ENCODE data around the gene IFIT3. TPM values are rescaled to one million over a fixed set of nuclear protein-coding genes. Genes with fewer than 3 reads are reported as not detected.

Gene IFIT3
- total RNA-seq, 1 donor from 2014 or later, result 6.9 TPM

DNA sequence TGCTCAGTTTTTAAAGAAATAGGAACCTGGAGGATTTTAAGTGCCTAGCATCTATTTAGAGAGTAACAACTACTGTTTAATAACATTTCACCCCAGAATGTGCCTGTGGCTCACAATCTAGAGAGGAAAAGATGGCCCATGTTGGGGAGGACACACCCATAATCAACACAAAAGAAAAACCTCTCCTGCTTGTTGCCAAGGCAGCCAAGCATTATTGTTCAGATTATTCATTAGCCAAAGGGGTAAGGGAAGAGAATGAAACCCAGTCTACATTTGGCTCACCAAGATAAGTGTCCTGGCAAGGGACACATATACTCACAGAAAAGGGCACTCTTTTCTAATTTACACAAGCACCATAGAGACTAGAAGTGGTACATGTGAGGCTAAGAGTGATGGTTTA is 32.4 kb downstream of the IFIT3 start:
- TF ChIP-seq, protein P1, sequence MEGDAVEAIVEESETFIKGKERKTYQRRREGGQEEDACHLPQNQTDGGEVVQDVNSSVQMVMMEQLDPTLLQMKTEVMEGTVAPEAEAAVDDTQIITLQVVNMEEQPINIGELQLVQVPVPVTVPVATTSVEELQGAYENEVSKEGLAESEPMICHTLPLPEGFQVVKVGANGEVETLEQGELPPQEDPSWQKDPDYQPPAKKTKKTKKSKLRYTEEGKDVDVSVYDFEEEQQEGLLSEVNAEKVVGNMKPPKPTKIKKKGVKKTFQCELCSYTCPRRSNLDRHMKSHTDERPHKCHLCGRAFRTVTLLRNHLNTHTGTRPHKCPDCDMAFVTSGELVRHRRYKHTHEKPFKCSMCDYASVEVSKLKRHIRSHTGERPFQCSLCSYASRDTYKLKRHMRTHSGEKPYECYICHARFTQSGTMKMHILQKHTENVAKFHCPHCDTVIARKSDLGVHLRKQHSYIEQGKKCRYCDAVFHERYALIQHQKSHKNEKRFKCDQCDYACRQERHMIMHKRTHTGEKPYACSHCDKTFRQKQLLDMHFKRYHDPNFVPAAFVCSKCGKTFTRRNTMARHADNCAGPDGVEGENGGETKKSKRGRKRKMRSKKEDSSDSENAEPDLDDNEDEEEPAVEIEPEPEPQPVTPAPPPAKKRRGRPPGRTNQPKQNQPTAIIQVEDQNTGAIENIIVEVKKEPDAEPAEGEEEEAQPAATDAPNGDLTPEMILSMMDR (IDR thresholded peaks at IDR 0.05; ENCODE audit: borderline replicate concordance), result no peak

GRCh38 chr10:89362929-89363328 is 35.1 kb downstream of the IFIT3 start:
- Histone ChIP-seq H3K27me3 (ENCODE audit: low read depth) (no peaks in the 10 kb centered on the region), H3K36me3 (no peaks in the 10 kb centered on the region), H3K4me1 (peaks cover 28% of the 10 kb centered on the region), H3K9me3 (replicated peaks) (no peaks in the 10 kb centered on the region), H3K4me3 (no peak overlapping the region), H3K27ac (replicated peaks) (no peak overlapping the region)
- intact Hi-C loops (cut with micrococcal nuclease), result no loop called here
- DNase-seq, result no peak
- TF ChIP-seq, protein P1 (IDR thresholded peaks at IDR 0.05; ENCODE audit: borderline replicate concordance), result no peak

More for the DNA sequence above, 32.4 kb downstream of the IFIT3 start:
- no peaks in the 10 kb centered on the region for H3K36me3 ChIP-seq
- DNase-seq, result no peak
- intact Hi-C loops (cut with micrococcal nuclease), result no loop called here
- H3K9me3 ChIP-seq (replicated peaks), result no peaks in the 10 kb centered on the region
- H3K27me3 ChIP-seq (ENCODE audit: low read depth), result no peaks in the 10 kb centered on the region
- H3K27ac ChIP-seq (replicated peaks), result no peak overlapping the region
- no peak overlapping the region for H3K4me3 ChIP-seq
- peaks cover 19% of the 10 kb centered on the region for H3K4me1 ChIP-seq

DNA sequence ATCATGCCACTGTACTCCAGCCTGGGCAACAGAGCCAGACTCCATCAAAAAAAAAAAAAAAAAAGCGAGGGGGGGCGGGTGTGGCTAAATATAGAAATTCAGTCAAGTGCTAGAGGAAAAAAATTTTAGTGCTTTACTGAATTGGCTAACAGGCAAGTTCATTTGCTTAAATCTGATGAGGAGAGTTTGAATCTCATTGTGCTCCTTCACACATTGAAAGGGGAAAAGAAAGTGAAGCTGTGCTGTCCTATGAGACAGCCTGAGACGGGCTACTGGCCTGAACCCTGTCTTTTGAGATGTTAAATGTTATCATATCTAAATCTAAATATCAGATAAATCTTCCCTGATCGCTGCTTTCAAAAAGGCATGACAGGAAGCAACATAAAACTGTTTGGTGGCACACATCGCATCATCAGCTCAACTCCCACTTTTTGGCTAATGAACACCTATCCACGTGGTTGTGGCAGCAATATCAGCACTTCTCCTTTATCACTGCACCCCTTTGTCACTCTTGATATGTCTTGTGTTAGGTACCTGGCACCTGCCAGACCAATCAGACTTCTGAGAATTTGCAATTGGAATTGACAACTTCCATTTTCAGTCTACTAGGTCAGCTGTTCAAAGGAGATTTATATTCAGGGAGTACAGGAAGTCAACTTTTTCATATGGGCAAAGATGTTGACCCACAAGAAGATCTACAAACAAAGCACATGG is 36.1 kb downstream of the IFIT3 start:
- TF ChIP-seq, protein P1 (IDR thresholded peaks at IDR 0.05; ENCODE audit: borderline replicate concordance), result no peak
- intact Hi-C loops (cut with micrococcal nuclease), result no loop called here
- no peaks in the 10 kb centered on the region for H3K9me3 ChIP-seq (replicated peaks)
- H3K4me3 ChIP-seq, result no peak overlapping the region
- H3K36me3 ChIP-seq, result no peaks in the 10 kb centered on the region
- DNase-seq, result no peak
- H3K4me1 ChIP-seq, result peaks cover 37% of the 10 kb centered on the region
- H3K27ac ChIP-seq (replicated peaks), result no peak overlapping the region
- H3K27me3 ChIP-seq (ENCODE audit: low read depth), result no peaks in the 10 kb centered on the region

DNA sequence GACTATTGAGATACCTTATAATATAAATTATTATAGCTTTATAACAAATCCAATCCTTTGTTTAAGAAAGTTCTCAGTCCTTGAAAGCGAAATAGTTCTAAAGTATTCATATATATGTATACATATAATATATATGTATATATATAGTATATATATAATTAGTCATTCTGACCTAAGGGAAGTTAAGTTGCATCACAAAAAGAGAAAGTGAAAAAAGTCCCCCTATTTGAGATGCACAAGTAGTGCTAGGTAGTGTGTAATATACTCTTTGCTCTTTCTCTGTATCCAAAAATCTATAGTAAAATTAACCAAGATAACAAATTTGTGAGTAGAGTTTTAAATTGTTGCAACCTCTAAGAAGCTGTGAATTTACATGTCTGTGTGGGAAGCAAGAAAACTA is 36.7 kb downstream of the IFIT3 start:
- H3K4me1 ChIP-seq, result peaks cover 44% of the 10 kb centered on the region
- intact Hi-C loops (cut with micrococcal nuclease), result no loop called here
- H3K9me3 ChIP-seq (replicated peaks), result no peaks in the 10 kb centered on the region
- H3K36me3 ChIP-seq, result no peaks in the 10 kb centered on the region
- H3K27me3 ChIP-seq (ENCODE audit: low read depth), result no peaks in the 10 kb centered on the region
- H3K4me3 ChIP-seq, result no peak overlapping the region
- no peak for DNase-seq
- H3K27ac ChIP-seq (replicated peaks), result no peak overlapping the region
- TF ChIP-seq, protein P1 (IDR thresholded peaks at IDR 0.05; ENCODE audit: borderline replicate concordance), result no peak

DNA sequence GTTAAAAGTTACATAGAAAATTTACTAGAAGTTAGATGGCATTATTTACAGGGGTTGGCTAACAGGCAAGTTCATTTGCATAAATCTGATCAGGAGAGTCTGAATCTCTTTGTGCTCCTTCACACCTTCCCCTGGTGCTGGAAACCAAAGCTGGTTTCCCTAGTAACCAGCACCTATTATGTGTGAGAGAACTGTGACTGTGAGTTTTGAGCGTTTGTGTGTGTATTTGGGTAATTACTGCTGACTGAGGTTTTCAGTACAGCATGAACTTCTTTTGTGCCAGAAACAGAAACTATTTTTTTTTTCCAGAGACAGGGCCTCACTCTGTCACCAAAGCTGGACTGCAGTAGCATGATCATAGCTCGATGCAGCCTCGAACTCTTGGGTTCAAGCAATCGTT is 39.7 kb downstream of the IFIT3 start:
- H3K9me3 ChIP-seq (replicated peaks), result no peaks in the 10 kb centered on the region
- no peak overlapping the region for H3K4me3 ChIP-seq
- peaks cover 48% of the 10 kb centered on the region for H3K4me1 ChIP-seq
- DNase-seq, result no peak
- no peaks in the 10 kb centered on the region for H3K27me3 ChIP-seq (ENCODE audit: low read depth)
- H3K36me3 ChIP-seq, result no peaks in the 10 kb centered on the region
- intact Hi-C loops (cut with micrococcal nuclease), result no loop called here
- TF ChIP-seq, protein P1 (IDR thresholded peaks at IDR 0.05; ENCODE audit: borderline replicate concordance), result no peak
- H3K27ac ChIP-seq (replicated peaks), result peak overlapping the region; percentile 22
